ENCODE measurements around the gene MIF4GD.

DNA sequence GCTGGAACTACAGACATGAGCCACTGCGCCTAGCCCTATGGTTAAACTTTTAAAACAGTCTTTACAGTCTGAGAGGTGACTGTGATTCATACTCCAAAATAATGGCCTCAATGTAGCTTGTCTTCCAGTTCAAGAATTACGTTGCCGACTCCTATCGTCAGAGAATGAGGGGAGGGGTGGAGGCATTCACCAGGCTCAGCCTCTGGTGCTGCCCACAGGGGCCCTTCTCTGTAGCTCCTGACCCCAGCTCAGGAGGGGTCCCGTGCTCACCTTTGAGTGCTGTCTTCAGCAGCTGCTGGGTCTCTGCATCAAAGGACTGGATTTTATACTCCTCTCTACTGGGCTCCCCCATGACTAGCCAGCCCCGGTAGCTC is 1.2 kb downstream of the MIF4GD start:
- TF ChIP-seq EZH2 (IDR thresholded peaks at IDR 0.05; ENCODE audit: borderline replicate concordance, low read depth, low read length, poor library complexity, severe bottlenecking) = no peak
- TF ChIP-seq, protein P1, sequence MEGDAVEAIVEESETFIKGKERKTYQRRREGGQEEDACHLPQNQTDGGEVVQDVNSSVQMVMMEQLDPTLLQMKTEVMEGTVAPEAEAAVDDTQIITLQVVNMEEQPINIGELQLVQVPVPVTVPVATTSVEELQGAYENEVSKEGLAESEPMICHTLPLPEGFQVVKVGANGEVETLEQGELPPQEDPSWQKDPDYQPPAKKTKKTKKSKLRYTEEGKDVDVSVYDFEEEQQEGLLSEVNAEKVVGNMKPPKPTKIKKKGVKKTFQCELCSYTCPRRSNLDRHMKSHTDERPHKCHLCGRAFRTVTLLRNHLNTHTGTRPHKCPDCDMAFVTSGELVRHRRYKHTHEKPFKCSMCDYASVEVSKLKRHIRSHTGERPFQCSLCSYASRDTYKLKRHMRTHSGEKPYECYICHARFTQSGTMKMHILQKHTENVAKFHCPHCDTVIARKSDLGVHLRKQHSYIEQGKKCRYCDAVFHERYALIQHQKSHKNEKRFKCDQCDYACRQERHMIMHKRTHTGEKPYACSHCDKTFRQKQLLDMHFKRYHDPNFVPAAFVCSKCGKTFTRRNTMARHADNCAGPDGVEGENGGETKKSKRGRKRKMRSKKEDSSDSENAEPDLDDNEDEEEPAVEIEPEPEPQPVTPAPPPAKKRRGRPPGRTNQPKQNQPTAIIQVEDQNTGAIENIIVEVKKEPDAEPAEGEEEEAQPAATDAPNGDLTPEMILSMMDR (conservative IDR thresholded peaks at IDR 0.05; ENCODE audit: low read depth, low read length) = no peak
